Measurements from ENCODE around the gene PLIN4. TPM values are rescaled to one million over a fixed set of nuclear protein-coding genes. Genes with fewer than 3 reads are reported as not detected.
A peak's percentile ranks its signal among the peaks of the same experiment; 100 is the strongest.

Gene PLIN4
- total and polyA plus RNA-seq, 10 donors, result 0.27 to 10.2 (median 2.1) TPM

DNA sequence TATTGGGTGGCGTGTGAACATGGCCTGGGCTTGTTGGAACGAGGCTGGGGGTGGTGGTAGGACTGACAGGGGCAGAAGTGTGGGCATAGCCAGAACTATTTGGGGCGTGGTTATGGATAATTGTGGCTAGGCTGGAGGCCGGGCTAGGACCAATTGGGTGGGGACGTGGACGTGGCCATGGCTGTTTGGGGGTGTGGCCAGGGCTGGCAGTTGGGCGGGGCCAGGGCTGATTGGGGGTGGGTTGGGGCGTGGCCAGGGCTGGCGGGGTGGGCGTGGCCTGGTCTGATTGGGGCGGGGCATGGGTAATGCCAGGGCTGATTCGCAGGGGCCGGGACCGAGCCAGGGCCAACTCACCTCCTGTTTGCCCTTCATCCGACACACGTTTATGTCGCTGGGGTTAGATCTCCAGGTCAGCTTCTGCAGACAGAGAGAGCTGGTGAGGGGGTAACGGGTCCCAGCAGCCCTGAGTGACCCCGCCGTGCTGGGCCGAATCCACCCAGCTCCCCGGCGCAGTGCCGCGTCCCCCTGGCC lies 38.4 kb upstream of the PLIN4 start:
- Histone ChIP-seq H3K4me1 (peaks cover 0 to 63% (median 30%) of the 10 kb centered on the region in 6 donors), H3K27me3 (replicated peaks in 1 of 7) (peaks cover 0 to 16% (median 0%) of the 10 kb centered on the region in 7 donors), H3K27ac (peak overlapping the region in 6 of 8 donors; percentile 2 to 85 (median 78)), H3K9me3 (no peaks in the 10 kb centered on the region), H3K36me3 (peaks cover 0 to 47% (median 0%) of the 10 kb centered on the region in 6 donors), H3K4me3 (peak overlapping the region in 2 of 8 donors; percentile 48 to 72)
- DNase-seq, result no peak
- TF ChIP-seq, protein P1, sequence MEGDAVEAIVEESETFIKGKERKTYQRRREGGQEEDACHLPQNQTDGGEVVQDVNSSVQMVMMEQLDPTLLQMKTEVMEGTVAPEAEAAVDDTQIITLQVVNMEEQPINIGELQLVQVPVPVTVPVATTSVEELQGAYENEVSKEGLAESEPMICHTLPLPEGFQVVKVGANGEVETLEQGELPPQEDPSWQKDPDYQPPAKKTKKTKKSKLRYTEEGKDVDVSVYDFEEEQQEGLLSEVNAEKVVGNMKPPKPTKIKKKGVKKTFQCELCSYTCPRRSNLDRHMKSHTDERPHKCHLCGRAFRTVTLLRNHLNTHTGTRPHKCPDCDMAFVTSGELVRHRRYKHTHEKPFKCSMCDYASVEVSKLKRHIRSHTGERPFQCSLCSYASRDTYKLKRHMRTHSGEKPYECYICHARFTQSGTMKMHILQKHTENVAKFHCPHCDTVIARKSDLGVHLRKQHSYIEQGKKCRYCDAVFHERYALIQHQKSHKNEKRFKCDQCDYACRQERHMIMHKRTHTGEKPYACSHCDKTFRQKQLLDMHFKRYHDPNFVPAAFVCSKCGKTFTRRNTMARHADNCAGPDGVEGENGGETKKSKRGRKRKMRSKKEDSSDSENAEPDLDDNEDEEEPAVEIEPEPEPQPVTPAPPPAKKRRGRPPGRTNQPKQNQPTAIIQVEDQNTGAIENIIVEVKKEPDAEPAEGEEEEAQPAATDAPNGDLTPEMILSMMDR (IDR thresholded peaks at IDR 0.05 in 8 of 11, conservative IDR thresholded peaks at IDR 0.05 in 3 of 11), result no peak
- no peak for TF ChIP-seq POLR2A (IDR thresholded peaks at IDR 0.05)
- TF ChIP-seq POLR2AphosphoS5 (IDR thresholded peaks at IDR 0.05), result no peak
- intact Hi-C loops (cut with DNase I; ENCODE audit: low total_unique reads), result no loop called here
- whole genome bisulfite sequencing, 5 donors, result 66 to 75% (median 72%) methylated on average over 21 to 25 of the region's 25 CpGs

DNA sequence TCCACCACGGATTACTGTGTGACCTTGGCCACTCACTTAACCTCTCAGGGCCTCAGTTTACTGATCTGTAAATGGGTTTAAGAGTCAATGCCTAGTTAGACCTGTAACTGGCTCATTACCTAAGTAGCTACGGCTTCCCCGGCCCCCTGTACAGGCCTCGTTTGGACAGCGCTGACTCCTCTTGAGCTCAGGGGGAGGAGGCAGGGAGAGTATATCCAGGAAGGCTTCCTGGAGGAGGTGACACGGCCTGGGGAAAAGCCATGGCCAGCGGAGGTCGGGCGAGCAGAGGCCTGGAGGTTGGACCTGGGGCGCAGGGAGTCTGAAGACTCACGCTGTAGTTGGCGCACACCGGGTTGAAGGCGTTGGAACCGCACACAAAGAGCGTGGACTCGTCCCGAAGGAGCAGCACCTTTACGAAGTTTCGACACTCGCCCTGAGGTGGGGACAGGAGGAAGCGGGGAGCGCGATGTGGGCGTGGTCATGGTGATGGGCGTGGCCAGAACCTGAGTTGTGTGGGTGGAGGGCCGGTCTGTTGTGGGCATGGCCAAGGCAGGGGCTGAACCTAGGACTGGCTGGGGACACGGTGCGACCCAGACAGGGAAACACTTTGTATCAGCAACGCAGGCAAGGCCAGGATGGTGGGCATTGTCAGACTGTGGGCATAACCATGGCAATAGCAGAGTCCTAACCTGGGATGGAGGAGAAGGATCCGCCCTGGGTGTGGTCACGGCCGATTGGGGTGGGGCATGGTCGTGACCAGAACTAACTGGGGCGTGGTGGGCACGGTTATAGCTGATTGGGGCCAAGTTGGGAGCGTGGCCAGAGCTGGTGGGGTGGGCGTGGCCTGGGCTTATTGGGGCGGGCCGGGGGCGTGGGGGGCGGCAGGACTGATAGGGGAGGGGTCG lies 37.6 kb upstream of the PLIN4 start:
- Histone ChIP-seq H3K4me3 (no peak overlapping the region), H3K27ac (peak overlapping the region in 2 of 8 donors; percentile 76 to 84), H3K27me3 (replicated peaks in 1 of 7) (peaks cover 0 to 22% (median 0%) of the 10 kb centered on the region in 7 donors), H3K36me3 (peaks cover 0 to 55% (median under 1%) of the 10 kb centered on the region in 6 donors), H3K4me1 (peaks cover 0 to 55% (median 27%) of the 10 kb centered on the region in 6 donors), H3K9me3 (no peaks in the 10 kb centered on the region)
- intact Hi-C loops (cut with DNase I; ENCODE audit: low total_unique reads), result no loop called here
- TF ChIP-seq, protein P1 (IDR thresholded peaks at IDR 0.05 in 8 of 11, conservative IDR thresholded peaks at IDR 0.05 in 3 of 11), result no peak
- TF ChIP-seq POLR2A (IDR thresholded peaks at IDR 0.05) (no peak), POLR2AphosphoS5 (IDR thresholded peaks at IDR 0.05) (peak in 2 of 3 donors; percentile 14 to 43)
- WGBS, 5 donors, result 77 to 87% (median 80%) methylated on average over 32 to 43 of the region's 43 CpGs
- DNase-seq, result no peak

DNA sequence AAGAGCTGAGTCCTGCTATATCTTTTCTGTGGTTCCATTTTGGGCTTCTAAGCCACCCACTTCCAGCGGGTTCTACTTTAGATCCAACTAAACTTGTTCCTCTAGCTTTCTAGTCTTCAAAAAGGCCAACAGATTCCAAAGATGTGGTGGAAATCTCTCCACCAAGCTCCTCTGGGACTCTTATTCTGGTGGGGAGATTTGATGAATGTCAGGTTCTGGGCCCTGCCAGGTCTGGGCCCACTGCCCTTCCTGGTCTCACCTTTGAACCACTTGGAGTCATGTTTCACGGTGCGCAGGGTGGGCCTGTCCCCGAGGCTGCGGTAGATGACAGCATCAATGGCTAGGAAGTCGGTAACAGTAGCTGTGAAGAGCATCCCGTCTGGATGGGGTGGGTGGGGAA lies 36.4 kb upstream of the PLIN4 start:
- Histone ChIP-seq H3K36me3 (peaks cover 0 to 67% (median 12%) of the 10 kb centered on the region in 6 donors), H3K4me1 (peaks cover 0 to 46% (median 18%) of the 10 kb centered on the region in 6 donors), H3K27ac (no peak overlapping the region), H3K27me3 (replicated peaks in 1 of 7) (peaks cover 0 to 32% (median 0%) of the 10 kb centered on the region in 7 donors), H3K4me3 (no peak overlapping the region), H3K9me3 (no peaks in the 10 kb centered on the region)
- no peak for DNase-seq
- TF ChIP-seq POLR2AphosphoS5 (IDR thresholded peaks at IDR 0.05) (no peak), POLR2A (IDR thresholded peaks at IDR 0.05) (no peak)
- TF ChIP-seq, protein P1 (IDR thresholded peaks at IDR 0.05 in 8 of 11, conservative IDR thresholded peaks at IDR 0.05 in 3 of 11), result no peak
- intact Hi-C loops (cut with DNase I; ENCODE audit: low total_unique reads), result no loop called here
- WGBS, 5 donors, result 79 to 90% (median 88%) methylated on average over 7 of the region's 7 CpGs

DNA sequence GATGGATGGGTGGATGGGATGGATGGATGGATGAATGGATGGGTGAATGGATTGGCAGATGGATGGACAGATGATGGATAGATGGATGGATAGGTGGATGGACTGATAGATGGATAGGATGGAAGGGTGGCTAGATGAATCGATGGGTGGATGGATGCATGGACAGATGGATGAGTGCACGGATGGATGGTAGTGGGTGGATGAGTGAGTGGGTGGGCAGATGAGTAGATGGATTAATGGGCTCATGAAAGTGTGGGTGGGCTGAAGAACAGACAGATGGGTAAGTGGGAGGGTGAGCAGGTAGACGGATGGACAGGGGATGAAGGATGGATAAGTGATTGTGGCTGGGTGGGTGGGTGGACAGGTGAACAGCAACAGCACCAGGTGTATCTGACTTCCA lies 35.5 kb upstream of the PLIN4 start:
- DNase-seq, result no peak
- WGBS, 5 donors, result 63 to 93% (median 76%) methylated on average over 3 of the region's 3 CpGs
- peaks cover 0 to 76% (median 13%) of the 10 kb centered on the region in 6 donors for H3K36me3 ChIP-seq
- no peak overlapping the region for H3K4me3 ChIP-seq
- H3K9me3 ChIP-seq, result no peaks in the 10 kb centered on the region
- no peak overlapping the region for H3K27ac ChIP-seq
- intact Hi-C loops (cut with DNase I; ENCODE audit: low total_unique reads), result no loop called here
- H3K4me1 ChIP-seq, result peaks cover 0 to 39% (median 14%) of the 10 kb centered on the region in 6 donors
- TF ChIP-seq, protein P1 (IDR thresholded peaks at IDR 0.05 in 8 of 11, conservative IDR thresholded peaks at IDR 0.05 in 3 of 11), result no peak
- TF ChIP-seq POLR2A (IDR thresholded peaks at IDR 0.05) (no peak), POLR2AphosphoS5 (IDR thresholded peaks at IDR 0.05) (no peak)
- H3K27me3 ChIP-seq (replicated peaks in 1 of 7), result peaks cover 0 to 32% (median 0%) of the 10 kb centered on the region in 7 donors
